ENCODE measurements around the gene AKAP5. TPM values are rescaled to one million over a fixed set of nuclear protein-coding genes. Genes with fewer than 3 reads are reported as not detected.

AKAP5 gene
- total and polyA plus RNA-seq, 2 of the 8 experiments (the other 6 are each of a cell fraction or from before 2014, with no cell fraction given), result 0.50 to 3.8 TPM

GRCh38 chr14:64442300-64442988, 22.9 kb upstream of the AKAP5 start (continued):
- no peak for TF ChIP-seq EP300 (IDR thresholded peaks at IDR 0.05; ENCODE audit: borderline replicate concordance in 1 of 2, low read depth in 2 of 2, low read length in 2 of 2)
- TF ChIP-seq HDAC2 (IDR thresholded peaks at IDR 0.05; ENCODE audit: borderline replicate concordance in 1 of 2, low read depth in 2 of 2, low read length in 2 of 2), result no peak
- TF ChIP-seq BACH1 (IDR thresholded peaks at IDR 0.05; ENCODE audit: low read length), result no peak
- no peak for TF ChIP-seq CHD7 (IDR thresholded peaks at IDR 0.05; ENCODE audit: insufficient replicate concordance, low read length)
- TF ChIP-seq TAF7 (optimal IDR thresholded peaks at IDR 0.05; ENCODE audit: borderline replicate concordance, low read depth, low read length), result no peak
- TF ChIP-seq RFX5 (IDR thresholded peaks at IDR 0.05; ENCODE audit: borderline replicate concordance, low read depth, low read length), result no peak
- TF ChIP-seq CTBP2 (IDR thresholded peaks at IDR 0.05; ENCODE audit: borderline replicate concordance, insufficient read depth, insufficient read length, low read length), result no peak
- no peak for TF ChIP-seq BCL11A (IDR thresholded peaks at IDR 0.05; ENCODE audit: low read depth in 2 of 2, low read length in 2 of 2)
